HepG2 (cell line): ENCODE data around the gene TMEM190. TPM values are rescaled to one million over a fixed set of nuclear protein-coding genes. Genes with fewer than 3 reads are reported as not detected.

Source experiments
- DDIT3 ChIP-seq: sonication (generic); formaldehyde crosslinking; IDR thresholded peaks from 2 replicates; pipeline ENCODE4 v1.4.0; 2020; ENCODE audit warnings: mild to moderate bottlenecking, missing genetic modification reagents
- EHMT2 ChIP-seq: fragments of 200-600 bp; sonication (generic); IDR thresholded peaks from 2 replicates; pipeline ENCODE4 v1.7.0; 2017; ENCODE audit warnings: antibody characterized with exemption, low read depth, low read length, borderline replicate concordance
- ETV6 ChIP-seq: sonication (generic); formaldehyde crosslinking; conservative IDR thresholded peaks from 2 replicates; pipeline ENCODE4 v1.4.0; 2020; ENCODE audit warnings: missing genetic modification reagents
- FOXK1 ChIP-seq: sonication (generic); formaldehyde crosslinking; IDR thresholded peaks from 2 replicates; pipeline ENCODE4 v1.4.0; 2020; ENCODE audit warnings: low read depth, missing genetic modification reagents, borderline replicate concordance
- HNF1A ChIP-seq, 2 experiments: sonication (generic) in 1 of 2; formaldehyde crosslinking in 1 of 2; IDR thresholded peaks; 2 replicates each; pipeline versions ENCODE4 v1.4.0 to v1.6.1; 2016 to 2020; ENCODE audit warnings: borderline replicate concordance in 1 of 2, low read depth in 1 of 2, mild to moderate bottlenecking in 1 of 2, missing genetic modification reagents in 1 of 2
- HNRNPL ChIP-seq: fragments of 200-400 bp; formaldehyde crosslinking; IDR thresholded peaks from 2 replicates; pipeline ENCODE4 v1.6.1; 2017; ENCODE audit warnings: mild to moderate bottlenecking, low read depth, low read length
- HOMEZ ChIP-seq: IDR thresholded peaks from 2 replicates; pipeline ENCODE4 v1.6.1; 2016; ENCODE audit warnings: low read depth
- KDM1A ChIP-seq: IDR thresholded peaks from 2 replicates; pipeline ENCODE4 v1.6.1; 2016; ENCODE audit warnings: missing compliant biosample characterization
- POGZ ChIP-seq: sonication (generic); formaldehyde crosslinking; IDR thresholded peaks from 2 replicates; pipeline ENCODE4 v1.4.0; 2020; ENCODE audit warnings: mild to moderate bottlenecking, missing genetic modification reagents
- SOX13 ChIP-seq, 3 experiments: fragments of 450-650 bp in 1 of 3; sonication (generic) in 1 of 3; formaldehyde crosslinking in 1 of 3; IDR thresholded peaks in 2 of 3; conservative IDR thresholded peaks in 1 of 3; 2 replicates each; pipeline versions ENCODE4 v1.5.0 to v1.6.1; 2016 to 2020; ENCODE audit warnings: antibody characterized with exemption in 1 of 3, mild to moderate bottlenecking in 1 of 3, missing compliant biosample characterization in 1 of 3, missing genetic modification reagents in 1 of 3, moderate library complexity in 1 of 3
- TERF1 ChIP-seq: sonication (generic); formaldehyde crosslinking; IDR thresholded peaks from 2 replicates; pipeline ENCODE4 v1.8.0; 2022; ENCODE audit warnings: mild to moderate bottlenecking, missing genetic modification reagents, moderate library complexity
- TFAP4 ChIP-seq: sonication (generic); IDR thresholded peaks from 2 replicates; pipeline ENCODE4 v1.6.1; 2016; ENCODE audit warnings: low read depth, borderline replicate concordance
- ZBTB26 ChIP-seq: IDR thresholded peaks from 2 replicates; pipeline ENCODE4 v1.6.1; 2016; ENCODE audit warnings: missing compliant biosample characterization, missing genetic modification reagents, borderline replicate concordance
- ZNF547 ChIP-seq: sonication (generic); formaldehyde crosslinking; IDR thresholded peaks from 2 replicates; pipeline ENCODE4 v1.5.1; 2020; ENCODE audit warnings: mild to moderate bottlenecking, missing genetic modification reagents
- ZNF577 ChIP-seq: sonication (generic); formaldehyde crosslinking; IDR thresholded peaks from 2 replicates; pipeline ENCODE4 v1.4.0; 2020; ENCODE audit warnings: mild to moderate bottlenecking, low read depth, missing genetic modification reagents, borderline replicate concordance
- ZNF772 ChIP-seq: sonication (generic); formaldehyde crosslinking; IDR thresholded peaks from 2 replicates; pipeline ENCODE4 v1.5.0; 2020; ENCODE audit warnings: mild to moderate bottlenecking, missing genetic modification reagents
- ZNF777 ChIP-seq: sonication (generic); formaldehyde crosslinking; IDR thresholded peaks from 2 replicates; pipeline ENCODE4 v1.4.0; 2020; ENCODE audit warnings: missing genetic modification reagents
- polyA plus RNA-seq, 8 experiments: library from polyadenylated mRNA; depleted of rRNA in 3 of 8; stranded (reverse) in 7 of 8; unstranded in 1 of 8; fragments of >200 nt; fragmentation: Illumina TruSeq in 4 of 8; extraction: Trizol in 4 of 8; gene quantifications; 2 replicates each; pipeline versions ENCODE4 v1.2.1 to v1.2.3, GENCODE V29; 2011 to 2016; ENCODE audit warnings: low read depth in 4 of 8, missing spikeins in 1 of 8, mixed read lengths in 1 of 8; ENCODE audit not compliant: insufficient read depth in 1 of 8
- total RNA-seq, 5 experiments: library from RNA; depleted of rRNA; stranded (reverse); fragments of >200 nt; fragmentation: Illumina TruSeq; extraction: Trizol; gene quantifications; 2 replicates each; pipeline ENCODE4 v1.2.3, GENCODE V29; 2016; ENCODE audit warnings: low read depth in 1 of 5

Gene TMEM190
- total and polyA plus RNA-seq, 2 of the 13 experiments (the other 11 are each of a cell fraction or from before 2014, with no cell fraction given), result 0.35 to 0.83 TPM

- TF ChIP-seq HOMEZ (CRISPR knock-in tag), result peak; percentile 22; the same call in 1 of the 2 replicates
- peak; percentile 90 for TF ChIP-seq KDM1A (CRISPR knock-in tag)
- TF ChIP-seq ZNF777 (CRISPR knock-in tag), result no peak
- TF ChIP-seq SOX13 (IDR thresholded peaks at IDR 0.05), result no peak
- peak in 1 of 2 experiments; percentile 48; a peak in 2 of 4 replicates for TF ChIP-seq SOX13 (CRISPR knock-in tag; conservative IDR thresholded peaks at IDR 0.05 in 1 of 2, IDR thresholded peaks at IDR 0.05 in 1 of 2)
- TF ChIP-seq DDIT3 (CRISPR knock-in tag), result no peak
- TF ChIP-seq ETV6 (CRISPR knock-in tag), result no peak
- TF ChIP-seq TFAP4, result peak; percentile 90; the same call in 1 of the 2 replicates
- no peak for TF ChIP-seq ZNF577 (CRISPR knock-in tag)
- TF ChIP-seq TERF1 (CRISPR knock-in tag), result no peak
- TF ChIP-seq HNF1A (IDR thresholded peaks at IDR 0.05; ENCODE audit: low read depth), result no peak
- TF ChIP-seq HNF1A (CRISPR knock-in tag; IDR thresholded peaks at IDR 0.05; ENCODE audit: borderline replicate concordance), result 0 out of 2 replicates have a peak, but pooled peaks have one; percentile 46
- no peak for TF ChIP-seq POGZ (CRISPR knock-in tag)
- TF ChIP-seq FOXK1 (CRISPR knock-in tag), result peak; percentile 44; the same call in 1 of the 2 replicates
- no peak for TF ChIP-seq ZBTB26 (CRISPR knock-in tag)
- TF ChIP-seq EHMT2, result no peak
- TF ChIP-seq ZNF547 (CRISPR knock-in tag), result peak; percentile 38; the same call in 1 of the 2 replicates
- no peak for TF ChIP-seq ZNF772 (CRISPR knock-in tag)
- no peak for TF ChIP-seq HNRNPL
Observed at GRCh38 chr19:55333870-55334269, 42.8 kb upstream of the TMEM190 start (continued).
